Stimulated activated CD4-positive, alpha-beta T cell treated with anti-CD3 and anti-CD28 coated beads, Interleukin-12 subunit alpha, Interleukin-12 subunit beta, amount 100 ng/mL, for 4 hours (primary cell): ENCODE data around the gene ATXN7L1.

ENCODE experiments used
- DNase-seq: peaks from one replicate; pipeline ENCODE4 v3.0.0-alpha.2; 2020

The ATXN7L1 gene

DNA sequence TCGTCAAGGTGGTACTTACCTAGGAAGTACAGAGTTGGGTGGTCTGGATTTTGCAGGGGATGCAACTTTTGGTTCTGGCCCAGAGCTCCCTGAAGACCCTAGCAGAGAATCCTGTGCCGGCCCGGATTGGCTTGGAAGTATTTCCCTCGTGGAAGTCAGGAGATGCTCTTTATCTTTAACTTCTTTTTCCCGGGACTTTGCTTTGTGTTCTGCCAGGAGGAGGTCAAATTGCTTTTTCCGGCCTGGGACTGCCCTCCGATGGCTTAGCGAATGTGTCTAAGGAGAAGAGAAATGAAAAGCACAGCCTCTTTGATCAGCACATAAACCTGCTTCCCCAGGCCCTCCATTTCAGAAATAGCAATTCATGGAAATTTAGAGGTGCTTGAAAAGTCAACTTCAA is 238.1 kb downstream of the ATXN7L1 start:
- no peak for DNase-seq

DNA sequence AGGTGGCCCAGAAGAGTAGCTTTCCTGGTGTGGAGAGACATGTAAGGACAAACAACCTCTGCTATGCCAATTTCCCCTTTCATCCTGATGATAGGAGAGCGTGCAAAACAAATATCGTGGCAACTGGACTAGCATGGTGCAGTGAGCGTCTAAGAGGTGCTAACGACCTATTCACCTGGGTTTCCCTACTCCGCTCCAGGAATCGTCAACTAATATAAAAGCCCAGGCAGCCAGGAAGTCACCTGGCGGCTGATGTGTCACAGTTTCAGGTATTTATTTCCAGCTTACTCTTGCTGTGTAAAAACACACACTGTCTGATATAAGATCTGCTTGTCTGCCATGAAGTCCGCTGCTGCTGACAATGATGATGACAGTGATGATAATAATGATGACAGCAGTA is 238.6 kb downstream of the ATXN7L1 start:
- DNase-seq: no peak

- no peak for DNase-seq
These were observed 239.4 kb downstream of the ATXN7L1 start for GRCh38 chr7:105636982-105637381.

DNA sequence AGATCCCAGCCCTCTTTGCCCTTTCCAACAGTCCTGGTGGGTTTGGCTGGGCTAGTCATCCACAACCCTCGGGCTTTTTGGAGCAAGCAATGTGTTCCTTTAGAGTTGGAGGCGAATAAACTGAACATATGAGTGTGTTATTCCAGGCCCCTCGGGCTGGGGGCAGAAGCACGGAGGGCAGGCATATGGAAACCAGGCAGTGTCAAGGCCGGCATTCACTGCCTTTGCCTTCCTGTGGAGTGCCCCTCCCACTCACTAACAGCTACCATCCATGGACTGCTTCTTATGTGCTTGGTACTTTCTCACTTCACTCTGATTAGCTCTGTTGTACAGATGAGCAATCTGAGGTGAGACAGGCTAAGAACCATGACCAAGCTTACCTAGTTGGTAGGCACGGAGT is 241.2 kb downstream of the ATXN7L1 start:
- DNase-seq: no peak

- no peak for DNase-seq
These were observed 250.4 kb downstream of the ATXN7L1 start for GRCh38 chr7:105625986-105626385.

GRCh38 chr7:105623906-105624305 is 252.5 kb downstream of the ATXN7L1 start:
- DNase-seq: no peak

DNA sequence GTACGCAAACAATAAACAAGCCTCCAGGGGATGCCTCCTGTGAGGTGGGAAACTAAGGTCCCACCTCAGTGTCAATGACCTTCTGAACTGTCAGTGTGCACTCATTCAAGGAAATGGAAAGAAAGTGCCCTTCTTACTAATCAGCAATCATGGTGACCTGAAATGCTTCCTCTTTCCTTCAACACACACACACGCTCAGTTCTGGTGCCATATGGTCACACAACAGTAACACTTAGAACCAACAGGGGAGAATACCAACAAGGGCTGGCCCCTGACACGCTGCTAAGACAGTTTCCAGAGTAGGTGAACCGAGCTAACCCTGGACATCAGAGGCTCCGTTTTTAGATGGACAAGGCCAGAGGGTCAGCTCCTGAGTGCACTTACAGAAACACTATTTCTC is 253.0 kb downstream of the ATXN7L1 start:
- DNase-seq: no peak

- no peak for DNase-seq
These were observed 254.2 kb downstream of the ATXN7L1 start for GRCh38 chr7:105622106-105622731.

- no peak for DNase-seq
These were observed 254.8 kb downstream of the ATXN7L1 start for GRCh38 chr7:105621617-105622016.

GRCh38 chr7:105621176-105621575 is 255.2 kb downstream of the ATXN7L1 start:
- DNase-seq: no peak

DNA sequence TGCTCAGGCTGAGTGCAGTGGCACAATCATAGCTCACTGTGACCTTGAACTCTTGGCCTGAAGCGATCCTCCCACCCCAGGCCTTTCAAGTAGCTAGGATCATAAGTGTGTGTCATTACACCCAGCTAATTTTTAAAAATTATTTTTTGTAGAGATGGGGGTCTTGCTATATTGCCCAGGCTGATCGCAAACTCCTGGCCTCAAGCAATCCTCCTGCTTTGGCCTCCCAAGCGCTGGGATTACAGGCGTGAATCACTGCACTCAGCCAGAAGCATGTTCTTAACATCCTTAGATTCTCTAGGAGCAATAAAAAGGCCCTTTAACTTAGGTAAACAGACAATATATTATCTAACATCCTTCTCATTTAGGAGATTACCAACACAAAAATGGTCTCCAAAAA is 256.8 kb downstream of the ATXN7L1 start:
- DNase-seq: no peak

DNA sequence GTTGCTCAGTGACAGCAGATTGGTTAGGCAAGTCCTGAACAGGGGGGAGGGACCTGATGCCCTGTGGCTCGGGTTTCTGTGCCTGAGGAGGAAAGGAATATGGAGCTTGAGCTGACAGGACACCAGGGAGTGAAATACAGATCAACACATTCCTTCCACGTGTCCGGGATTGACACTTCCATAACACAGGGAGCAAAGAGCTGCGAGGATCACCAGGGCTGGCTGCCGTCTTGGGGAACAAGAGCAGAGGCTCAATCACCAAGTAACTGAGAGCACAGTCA is 258.4 kb downstream of the ATXN7L1 start:
- no peak for DNase-seq

DNA sequence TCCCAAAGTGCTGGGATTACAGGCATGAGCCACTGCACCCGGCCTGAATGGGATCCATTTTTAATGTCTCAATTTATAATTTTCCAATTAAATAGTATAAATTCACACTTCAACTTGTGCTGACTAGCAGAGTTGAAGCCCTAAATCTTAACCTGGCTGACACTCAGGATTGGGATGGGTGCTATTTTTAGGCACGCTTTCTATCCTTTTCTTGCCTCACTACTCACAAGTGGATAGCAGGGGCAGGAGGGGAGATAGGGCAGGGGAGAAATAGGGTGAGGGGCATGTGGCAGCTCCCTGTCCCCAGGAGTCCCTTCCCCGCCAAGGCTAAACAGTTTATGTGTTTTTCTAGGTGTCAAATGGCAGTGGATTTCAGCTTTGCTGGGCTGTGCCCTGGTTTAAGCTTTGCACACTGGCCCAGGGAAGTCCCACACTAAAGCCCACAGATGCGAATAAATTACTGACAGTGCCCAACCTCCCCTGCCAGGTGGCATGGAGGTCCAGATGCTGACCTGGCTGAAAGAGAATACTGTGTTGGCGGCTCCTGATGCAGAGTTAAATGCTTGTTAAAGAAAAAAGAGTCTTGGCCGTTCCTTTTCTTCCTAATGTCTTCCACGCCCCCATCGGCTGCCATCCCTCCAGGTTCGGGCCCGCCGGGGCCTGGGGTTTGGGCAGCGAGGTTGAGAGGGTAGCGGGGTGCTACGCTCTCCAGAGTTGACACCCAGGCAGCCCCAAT is 259.0 kb downstream of the ATXN7L1 start:
- no peak for DNase-seq

DNA sequence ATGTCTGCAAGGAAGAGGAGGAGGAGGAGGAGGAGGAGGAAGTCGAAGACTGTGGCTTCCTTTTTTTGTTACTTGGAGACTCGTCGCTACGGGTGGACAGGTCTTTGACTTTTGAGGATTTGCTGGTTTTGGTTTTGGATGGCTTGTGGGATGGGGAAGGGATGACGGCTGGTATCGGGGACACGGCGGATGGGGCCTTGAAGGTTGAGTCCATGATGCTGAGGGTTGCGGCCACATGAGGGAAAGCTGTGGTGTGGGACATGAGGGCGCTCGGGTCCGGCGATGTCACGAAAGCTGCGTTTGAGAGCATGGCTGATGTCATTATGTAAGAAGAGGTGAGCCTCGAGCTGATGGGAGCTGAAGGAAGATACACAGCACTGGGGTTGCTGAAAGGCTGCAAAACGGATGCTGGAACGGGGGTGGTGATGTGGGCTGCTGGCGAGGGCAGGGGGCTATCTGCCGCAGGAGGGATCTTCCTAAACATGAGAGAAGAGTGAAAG is 262.0 kb downstream of the ATXN7L1 start:
- no peak for DNase-seq

DNA sequence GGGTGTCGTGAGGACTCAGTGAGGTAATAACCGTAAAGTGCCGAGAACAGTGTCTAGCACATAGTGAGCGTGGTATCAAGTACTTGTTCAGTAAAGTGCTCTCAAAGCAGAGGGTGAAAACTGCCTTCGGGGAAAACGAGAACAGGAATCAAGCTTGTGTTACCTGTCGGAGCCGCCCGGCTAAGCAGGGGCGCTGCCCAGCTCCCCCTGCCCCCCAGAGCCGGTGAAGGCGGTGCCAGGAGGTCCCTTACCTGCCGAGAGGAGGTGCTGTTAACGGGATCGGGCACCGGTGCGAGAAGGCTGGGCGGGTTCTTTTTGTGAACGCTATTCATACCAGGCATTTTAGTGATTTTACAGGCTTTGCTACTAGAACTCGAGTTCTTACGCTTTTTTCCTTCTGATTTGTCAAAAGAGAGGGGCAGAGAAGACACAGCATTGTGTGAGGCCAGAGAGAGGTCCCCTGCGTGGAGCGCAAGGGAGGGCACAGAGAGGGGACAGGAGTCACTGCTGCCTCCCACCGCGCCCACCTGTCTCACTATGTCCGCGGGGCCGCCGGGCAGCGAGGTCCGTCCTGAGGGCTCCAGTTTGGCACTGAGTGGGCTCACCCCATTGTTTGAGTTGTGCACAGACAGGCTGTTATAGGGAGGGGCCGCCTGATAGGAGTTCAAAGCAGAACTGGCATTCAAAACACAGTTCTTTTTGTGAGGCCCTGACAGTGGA is 262.6 kb downstream of the ATXN7L1 start:
- DNase-seq: no peak

DNA sequence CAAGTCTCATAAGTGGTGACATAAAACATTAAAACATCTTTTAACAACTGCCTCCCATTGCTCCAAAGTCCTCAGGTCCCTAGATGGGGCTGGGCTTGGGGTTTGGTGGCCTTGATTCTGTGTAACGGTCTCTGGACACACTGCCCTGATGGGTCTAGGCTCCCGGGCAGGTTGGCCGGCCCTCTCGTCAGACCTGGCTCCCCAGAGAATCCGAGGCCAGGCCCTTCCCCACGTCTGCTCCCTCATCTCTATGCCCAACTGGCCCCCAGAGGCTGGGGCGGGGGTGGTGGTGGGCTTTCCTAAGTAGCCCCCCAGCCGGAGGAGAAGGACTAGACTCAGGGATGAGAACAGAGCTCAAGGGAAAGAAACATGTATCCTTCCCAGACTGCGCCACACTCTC is 263.6 kb downstream of the ATXN7L1 start:
- DNase-seq: no peak

- no peak for DNase-seq
These were observed 264.3 kb downstream of the ATXN7L1 start for GRCh38 chr7:105611856-105612775.

DNA sequence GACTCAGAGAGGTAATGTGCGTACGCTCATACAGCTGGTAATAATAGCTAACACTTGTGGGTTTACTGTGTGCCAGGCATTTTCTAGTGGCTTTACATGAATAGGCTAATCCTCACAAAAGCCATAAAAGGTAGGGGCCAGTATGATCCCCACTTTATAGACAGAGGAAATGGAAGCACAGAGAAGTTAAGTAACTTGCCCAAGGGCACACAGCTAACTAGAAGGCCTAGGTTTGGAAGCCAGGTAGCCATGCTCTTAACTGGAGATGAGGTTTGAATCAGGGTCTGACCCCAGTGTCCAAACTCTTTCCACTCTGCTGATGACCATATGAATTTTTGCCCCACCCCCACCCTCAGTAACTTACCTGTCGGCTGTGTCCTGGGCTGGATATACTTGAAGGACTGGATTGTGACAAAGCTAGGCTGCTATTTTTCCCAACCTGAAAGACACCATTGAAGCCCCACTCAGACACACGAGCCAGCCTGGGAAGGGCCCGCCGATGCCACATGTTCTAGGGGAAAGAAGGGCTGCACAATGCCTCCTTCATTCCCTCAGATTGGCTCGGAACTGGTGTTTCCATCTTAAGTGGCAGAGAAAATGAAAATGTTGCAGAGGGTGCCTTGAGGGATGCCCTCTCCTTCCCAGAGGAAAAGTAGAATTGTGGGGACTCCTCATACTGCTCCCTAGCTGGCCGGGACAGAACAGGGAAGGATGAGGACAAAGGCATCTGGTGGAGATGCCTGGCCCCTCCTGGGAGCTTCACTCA is 266.1 kb downstream of the ATXN7L1 start:
- no peak for DNase-seq

DNA sequence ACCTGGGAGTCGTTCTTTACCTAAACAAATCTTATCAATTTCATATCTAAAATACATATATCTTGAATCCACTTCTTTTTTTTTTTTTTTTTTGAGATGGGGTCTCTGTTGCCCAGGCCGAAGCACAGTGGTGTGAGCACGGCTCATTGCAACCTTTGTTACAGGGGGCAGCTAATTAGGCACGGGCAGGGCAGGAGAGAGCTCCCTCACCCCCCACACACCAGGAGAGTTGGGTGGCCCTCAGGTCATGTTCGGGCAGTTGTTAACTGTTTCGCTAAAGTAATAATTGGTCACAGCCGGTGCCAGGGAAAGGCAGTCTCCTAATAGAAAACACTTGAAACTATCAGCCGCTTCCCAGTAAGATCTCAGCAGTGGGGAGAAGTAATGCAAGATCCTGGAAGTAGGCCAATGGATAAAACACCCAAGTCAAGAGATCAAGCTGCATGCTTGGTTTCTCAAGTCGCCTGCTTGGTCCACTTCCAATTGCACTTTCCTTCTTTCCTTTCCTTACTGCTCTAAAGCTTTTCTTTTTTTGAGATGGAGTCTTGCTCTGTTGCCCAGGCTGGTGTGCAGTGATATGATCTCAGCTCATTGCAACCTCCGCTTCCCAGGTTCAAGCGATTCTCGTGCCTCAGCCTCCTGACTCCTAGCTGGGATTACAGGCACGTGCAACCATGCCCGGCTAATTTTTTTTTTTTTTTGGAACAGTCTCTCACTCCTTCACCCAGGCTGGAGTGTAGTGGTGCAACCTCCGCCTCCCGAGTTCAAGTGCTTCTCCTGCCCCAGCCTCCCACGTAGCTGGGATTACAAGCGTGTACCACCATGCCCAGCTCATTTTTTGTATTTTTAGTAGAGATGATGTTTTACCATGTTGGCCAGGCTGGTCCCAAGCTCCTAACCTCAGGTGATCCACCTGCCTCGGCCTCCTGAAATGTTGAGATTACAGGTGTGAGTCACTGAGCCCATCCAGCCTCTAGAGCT is 273.8 kb downstream of the ATXN7L1 start:
- no peak for DNase-seq

DNA sequence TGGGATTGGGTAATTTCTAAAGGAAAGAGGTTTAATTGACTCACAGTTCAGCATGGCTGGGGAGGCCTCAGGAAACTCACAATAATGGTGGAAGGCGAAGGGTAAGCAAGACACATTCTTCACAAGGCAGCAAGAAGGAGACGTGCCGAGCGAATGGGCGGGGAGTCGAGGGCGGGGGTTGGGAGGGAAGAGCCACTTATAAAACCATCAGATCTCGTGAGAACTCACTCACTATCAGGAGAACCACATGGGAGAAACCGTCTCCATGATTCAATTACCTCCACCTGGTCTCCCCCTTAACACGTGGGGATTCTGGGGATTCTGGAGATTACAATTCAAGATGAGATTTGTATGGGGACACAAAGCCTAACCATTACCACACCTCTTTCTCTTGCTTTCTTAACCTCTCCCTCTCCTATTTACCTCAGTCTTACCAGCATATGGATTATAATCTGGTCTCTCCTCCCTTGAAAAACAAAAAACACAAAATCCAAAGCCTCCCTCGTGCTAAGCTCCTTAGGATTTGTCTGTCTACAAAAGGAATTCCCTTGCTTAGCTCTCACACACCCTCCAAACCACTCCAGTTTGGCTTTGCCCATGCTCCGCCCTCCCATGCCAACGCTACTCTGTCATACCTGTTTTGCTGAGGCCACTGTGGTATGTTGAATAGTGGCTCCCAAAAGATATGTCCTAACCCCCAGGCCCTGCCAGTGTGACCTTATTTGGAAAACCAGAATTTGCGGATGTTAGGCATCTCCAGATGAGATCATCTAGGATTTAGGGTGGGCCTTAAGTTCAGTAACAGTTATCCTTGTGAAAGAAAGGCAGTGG is 275.5 kb downstream of the ATXN7L1 start:
- no peak for DNase-seq
